ENCODE data around the gene LRRK1.

Gene LRRK1

GRCh38 chr15:100879464-100880138 is 39.6 kb upstream of the LRRK1 start, which contains the start of gene ALDH1A3:
TSS of gene ALDH1A3 (plus strand) at chr15:100879831. CDS start at chr15:100879908, 77 bp downstream.
- H3K27ac ChIP-seq, result no peak within 1 kb of the TSS
- peaks cover 16% of the 10 kb centered on the region for H3K9me3 ChIP-seq
- TF ChIP-seq Cebpa-rat (IDR thresholded peaks at IDR 0.05), result no peak
- no peaks in the 10 kb centered on the region for H3K36me3 ChIP-seq
- H3K4me3 ChIP-seq, result peak within 1 kb of the TSS; percentile 48
- peaks cover 38% of the 10 kb centered on the region; the same call in 1 of the 2 replicates for H4K20me1 ChIP-seq
- H3K4me1 ChIP-seq, result 0 out of 2 replicates have a peak, but pooled peaks cover 5% of the 10 kb centered on the region
- H3K9ac ChIP-seq, result no peak within 1 kb of the TSS
- peak within 1 kb of the TSS; percentile 59 for H3K4me2 ChIP-seq
- peaks cover 90% of the 10 kb centered on the region for H3K27me3 ChIP-seq

GRCh38 chr15:100880139-100880896 is 38.8 kb upstream of the LRRK1 start:
- no peak for TF ChIP-seq Cebpa-rat (IDR thresholded peaks at IDR 0.05)
- Histone ChIP-seq H3K9me3 (peaks cover 16% of the 10 kb centered on the region), H3K36me3 (no peaks in the 10 kb centered on the region), H3K4me1 (0 out of 2 replicates have a peak, but pooled peaks cover 5% of the 10 kb centered on the region), H3K27ac (no peak overlapping the region), H3K27me3 (peaks cover 95% of the 10 kb centered on the region), H4K20me1 (peaks cover 38% of the 10 kb centered on the region; the same call in 1 of the 2 replicates), H3K9ac (no peak overlapping the region), H3K4me3 (no peak overlapping the region), H3K4me2 (no peak overlapping the region)

- Histone ChIP-seq H3K36me3 (no peaks in the 10 kb centered on the region), H3K27me3 (peaks cover 95% of the 10 kb centered on the region), H3K4me1 (0 out of 2 replicates have a peak, but pooled peaks cover 5% of the 10 kb centered on the region), H4K20me1 (peaks cover 38% of the 10 kb centered on the region; the same call in 1 of the 2 replicates), H3K9ac (no peak overlapping the region), H3K27ac (no peak overlapping the region), H3K4me3 (no peak overlapping the region), H3K4me2 (no peak overlapping the region), H3K9me3 (peaks cover 16% of the 10 kb centered on the region)
- no peak for TF ChIP-seq Cebpa-rat (IDR thresholded peaks at IDR 0.05)
Measured at GRCh38 chr15:100880897-100881242, 38.3 kb upstream of the LRRK1 start.

- Histone ChIP-seq H3K9me3 (peaks cover 16% of the 10 kb centered on the region), H3K4me3 (no peak overlapping the region), H3K9ac (no peak overlapping the region), H3K27me3 (peaks cover 95% of the 10 kb centered on the region), H3K27ac (no peak overlapping the region), H3K36me3 (no peaks in the 10 kb centered on the region), H3K4me2 (no peak overlapping the region), H4K20me1 (peaks cover 38% of the 10 kb centered on the region; the same call in 1 of the 2 replicates), H3K4me1 (0 out of 2 replicates have a peak, but pooled peaks cover 5% of the 10 kb centered on the region)
- TF ChIP-seq Cebpa-rat (IDR thresholded peaks at IDR 0.05), result no peak
Measured at GRCh38 chr15:100881573-100882336, 37.4 kb upstream of the LRRK1 start.

- peaks cover 95% of the 10 kb centered on the region for H3K27me3 ChIP-seq
- H4K20me1 ChIP-seq, result peaks cover 38% of the 10 kb centered on the region; the same call in 1 of the 2 replicates
- H3K9me3 ChIP-seq, result peaks cover 3% of the 10 kb centered on the region
- no peak overlapping the region for H3K4me3 ChIP-seq
- no peak overlapping the region for H3K27ac ChIP-seq
- H3K36me3 ChIP-seq, result no peaks in the 10 kb centered on the region
- H3K9ac ChIP-seq, result no peak overlapping the region
- no peak for TF ChIP-seq Cebpa-rat (IDR thresholded peaks at IDR 0.05)
- H3K4me1 ChIP-seq, result peaks cover 15% of the 10 kb centered on the region
- no peak overlapping the region for H3K4me2 ChIP-seq
Measured at GRCh38 chr15:100885116-100885515, 34.0 kb upstream of the LRRK1 start.

GRCh38 chr15:100885811-100886210 is 33.3 kb upstream of the LRRK1 start:
- Histone ChIP-seq H3K9me3 (no peaks in the 10 kb centered on the region; the same call in 1 of the 2 replicates), H4K20me1 (peaks cover 38% of the 10 kb centered on the region; the same call in 1 of the 2 replicates), H3K27me3 (peaks cover 95% of the 10 kb centered on the region), H3K4me1 (peaks cover 22% of the 10 kb centered on the region), H3K9ac (no peak overlapping the region), H3K36me3 (no peaks in the 10 kb centered on the region), H3K4me2 (no peak overlapping the region), H3K27ac (no peak overlapping the region), H3K4me3 (no peak overlapping the region)
- no peak for TF ChIP-seq Cebpa-rat (IDR thresholded peaks at IDR 0.05)

GRCh38 chr15:100887211-100887913 is 31.8 kb upstream of the LRRK1 start:
- no peaks in the 10 kb centered on the region for H3K9me3 ChIP-seq
- H4K20me1 ChIP-seq, result peaks cover 35% of the 10 kb centered on the region; the same call in 1 of the 2 replicates
- no peak overlapping the region for H3K9ac ChIP-seq
- no peak for TF ChIP-seq Cebpa-rat (IDR thresholded peaks at IDR 0.05)
- H3K27me3 ChIP-seq, result peaks cover 95% of the 10 kb centered on the region
- peaks cover 26% of the 10 kb centered on the region for H3K4me1 ChIP-seq
- H3K4me3 ChIP-seq, result no peak overlapping the region
- no peak overlapping the region for H3K4me2 ChIP-seq
- H3K36me3 ChIP-seq, result no peaks in the 10 kb centered on the region
- H3K27ac ChIP-seq, result no peak overlapping the region

- TF ChIP-seq Cebpa-rat (IDR thresholded peaks at IDR 0.05), result no peak
- Histone ChIP-seq H3K9ac (no peak overlapping the region), H3K4me2 (peak overlapping the region; percentile 73), H3K27ac (no peak overlapping the region), H3K4me3 (peak overlapping the region; percentile 9; the same call in 1 of the 2 replicates), H3K36me3 (no peaks in the 10 kb centered on the region), H4K20me1 (peaks cover 32% of the 10 kb centered on the region; the same call in 1 of the 2 replicates), H3K27me3 (peaks cover 98% of the 10 kb centered on the region), H3K4me1 (peaks cover 26% of the 10 kb centered on the region), H3K9me3 (no peaks in the 10 kb centered on the region)
Measured at GRCh38 chr15:100889385-100890050, 29.6 kb upstream of the LRRK1 start.
